Stomach (tissue), 4 donors: Measurements from ENCODE around the gene LRRC37A3.
"Not testable (repeated sequence)": the region's sequence is repeated elsewhere in the genome, so short reads cannot be mapped to it uniquely, and the experiment has no call there.

Experiments used
- EP300 ChIP-seq: sonication (generic); formaldehyde crosslinking; IDR thresholded peaks from one replicate; pipeline ENCODE4 v1.6.1; 2017; ENCODE audit warnings: antibody characterized with exemption
- POLR2A ChIP-seq, 4 donors: fragments of 450-650 bp; IDR thresholded peaks; one replicate each; pipeline ENCODE4 v1.6.1; 2016; ENCODE audit warnings: antibody characterized with exemption in 4 of 4, control low read depth in 2 of 4, mild to moderate bottlenecking in 1 of 4, moderate library complexity in 1 of 4
- TF ChIP-seq, protein P1 (sequence below), 7 experiments: fragments of 450-650 bp in 4 of 7; fragments of 200-600 bp in 3 of 7; sonication (generic) in 3 of 7; IDR thresholded peaks; one replicate each; pipeline ENCODE4 v1.5.1; 2016 to 2019; ENCODE audit warnings: antibody characterized with exemption in 7 of 7, control low read depth in 2 of 7, mild to moderate bottlenecking in 1 of 7

DNA sequence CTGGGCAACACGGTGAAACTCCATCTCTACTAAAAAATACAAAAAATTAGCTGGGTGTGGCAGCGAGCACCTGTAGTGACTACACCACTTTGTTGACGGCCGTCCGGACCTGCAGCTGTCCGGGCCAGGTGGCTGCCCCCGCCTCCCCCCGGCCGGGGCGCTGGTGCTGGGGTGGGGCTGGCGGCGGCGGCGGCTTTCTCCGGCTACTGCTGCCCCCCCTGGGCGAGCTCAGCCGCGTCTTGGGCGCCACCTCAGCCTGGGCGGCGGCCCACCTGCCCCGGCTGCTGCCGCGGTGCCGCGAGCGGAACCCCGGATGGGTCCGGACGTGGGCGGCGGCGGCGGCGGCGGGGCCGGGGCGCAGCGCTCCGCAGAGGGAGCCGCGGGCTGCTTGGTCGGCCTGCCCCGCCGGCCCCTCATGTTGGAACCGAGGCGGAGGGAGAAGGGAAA, 413 bp downstream of the LRRC37A3 start:
- TF ChIP-seq, protein P1, sequence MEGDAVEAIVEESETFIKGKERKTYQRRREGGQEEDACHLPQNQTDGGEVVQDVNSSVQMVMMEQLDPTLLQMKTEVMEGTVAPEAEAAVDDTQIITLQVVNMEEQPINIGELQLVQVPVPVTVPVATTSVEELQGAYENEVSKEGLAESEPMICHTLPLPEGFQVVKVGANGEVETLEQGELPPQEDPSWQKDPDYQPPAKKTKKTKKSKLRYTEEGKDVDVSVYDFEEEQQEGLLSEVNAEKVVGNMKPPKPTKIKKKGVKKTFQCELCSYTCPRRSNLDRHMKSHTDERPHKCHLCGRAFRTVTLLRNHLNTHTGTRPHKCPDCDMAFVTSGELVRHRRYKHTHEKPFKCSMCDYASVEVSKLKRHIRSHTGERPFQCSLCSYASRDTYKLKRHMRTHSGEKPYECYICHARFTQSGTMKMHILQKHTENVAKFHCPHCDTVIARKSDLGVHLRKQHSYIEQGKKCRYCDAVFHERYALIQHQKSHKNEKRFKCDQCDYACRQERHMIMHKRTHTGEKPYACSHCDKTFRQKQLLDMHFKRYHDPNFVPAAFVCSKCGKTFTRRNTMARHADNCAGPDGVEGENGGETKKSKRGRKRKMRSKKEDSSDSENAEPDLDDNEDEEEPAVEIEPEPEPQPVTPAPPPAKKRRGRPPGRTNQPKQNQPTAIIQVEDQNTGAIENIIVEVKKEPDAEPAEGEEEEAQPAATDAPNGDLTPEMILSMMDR (IDR thresholded peaks at IDR 0.05): not testable (repeated sequence)
- TF ChIP-seq POLR2A (IDR thresholded peaks at IDR 0.05); EP300: not testable (repeated sequence)
